NK-92 treated with Interleukin-12 subunit alpha and Interleukin-12 subunit beta, amount 100 ng/mL, for 24 hours (cell line): ENCODE data around the gene KCNT2.

ENCODE experiments used
- DNase-seq: peaks from one replicate; lab custom pipeline; 2025; lab: John Stamatoyannopoulos, UW

KCNT2 gene

GRCh38 chr1:196393742-196394141 is 214.5 kb downstream of the KCNT2 start:
- DNase-seq, result no peak

- DNase-seq, result no peak
Observed at GRCh38 chr1:196393282-196393681, 215.0 kb downstream of the KCNT2 start.

- no peak for DNase-seq
Observed at GRCh38 chr1:196387766-196388165, 220.5 kb downstream of the KCNT2 start.

GRCh38 chr1:196385109-196385508 is 223.1 kb downstream of the KCNT2 start:
- DNase-seq, result no peak

- DNase-seq, result no peak
Observed at GRCh38 chr1:196382383-196382782, 225.9 kb downstream of the KCNT2 start.

- no peak for DNase-seq
Observed at GRCh38 chr1:196381544-196381943, 226.7 kb downstream of the KCNT2 start.

GRCh38 chr1:196380316-196380715 is 227.9 kb downstream of the KCNT2 start:
- DNase-seq, result no peak

GRCh38 chr1:196377811-196378210 is 230.4 kb downstream of the KCNT2 start:
- no peak for DNase-seq

GRCh38 chr1:196376630-196377328 is 231.5 kb downstream of the KCNT2 start:
- DNase-seq, result no peak

GRCh38 chr1:196373798-196374197 is 234.4 kb downstream of the KCNT2 start:
- DNase-seq, result no peak

GRCh38 chr1:196372896-196373536 is 235.2 kb downstream of the KCNT2 start:
- no peak for DNase-seq

- DNase-seq, result no peak
Observed at GRCh38 chr1:196367838-196368237, 240.4 kb downstream of the KCNT2 start.

- no peak for DNase-seq
Observed at GRCh38 chr1:196366817-196367495, 241.3 kb downstream of the KCNT2 start.

- DNase-seq, result no peak
Observed at GRCh38 chr1:196361112-196361714, 247.0 kb downstream of the KCNT2 start.

GRCh38 chr1:196357913-196358312 is 250.3 kb downstream of the KCNT2 start:
- no peak for DNase-seq

GRCh38 chr1:196355206-196355786 is 252.9 kb downstream of the KCNT2 start:
- no peak for DNase-seq

GRCh38 chr1:196344453-196344852 is 263.8 kb downstream of the KCNT2 start:
- no peak for DNase-seq

GRCh38 chr1:196324345-196324744 is 283.9 kb downstream of the KCNT2 start:
- DNase-seq, result no peak

- DNase-seq, result no peak
Observed at GRCh38 chr1:196323869-196324268, 284.4 kb downstream of the KCNT2 start.

- DNase-seq, result no peak
Observed at GRCh38 chr1:196319301-196319700, 288.9 kb downstream of the KCNT2 start.

GRCh38 chr1:196317535-196318522 is 290.4 kb downstream of the KCNT2 start:
- no peak for DNase-seq
